Prostate gland (tissue), 2 donors: ENCODE data around the gene DIPK2B.

Source experiments
- POLR2A ChIP-seq: fragments of 450-650 bp; IDR thresholded peaks from one replicate; pipeline ENCODE4 v1.6.1; 2016; ENCODE audit warnings: antibody characterized with exemption, mild to moderate bottlenecking
- TF ChIP-seq, protein P1 (sequence below), 4 experiments: fragments of 200-600 bp in 2 of 4; fragments of 450-650 bp in 2 of 4; sonication (generic) in 2 of 4; IDR thresholded peaks; 1 replicate in 3 of 4; 2 replicates in 1 of 4; pipeline ENCODE4 v1.5.1; 2016 to 2019; ENCODE audit warnings: antibody characterized with exemption in 4 of 4, mild to moderate bottlenecking in 2 of 4, moderate library complexity in 2 of 4

DNA sequence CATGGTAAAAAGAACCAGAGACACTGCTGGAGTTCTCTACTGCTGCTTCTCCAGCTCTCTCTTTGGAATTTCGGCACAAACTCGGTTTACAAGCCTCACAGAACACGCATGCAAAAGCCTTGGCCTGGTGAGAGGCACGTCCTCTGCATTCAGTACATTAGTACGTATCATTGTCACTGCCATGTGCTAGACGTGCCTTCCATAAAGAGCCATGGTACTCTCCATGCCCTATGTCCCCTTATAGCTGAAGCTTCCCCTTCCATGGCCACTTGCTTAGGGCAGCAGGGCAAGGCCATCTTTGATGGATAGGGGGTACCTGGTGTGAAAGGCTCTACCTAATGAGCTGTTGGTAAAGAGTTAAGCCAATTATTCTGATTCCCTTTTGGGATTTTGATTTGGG, 35.0 kb downstream of the DIPK2B start:
- TF ChIP-seq POLR2A, result no peak
- TF ChIP-seq, protein P1, sequence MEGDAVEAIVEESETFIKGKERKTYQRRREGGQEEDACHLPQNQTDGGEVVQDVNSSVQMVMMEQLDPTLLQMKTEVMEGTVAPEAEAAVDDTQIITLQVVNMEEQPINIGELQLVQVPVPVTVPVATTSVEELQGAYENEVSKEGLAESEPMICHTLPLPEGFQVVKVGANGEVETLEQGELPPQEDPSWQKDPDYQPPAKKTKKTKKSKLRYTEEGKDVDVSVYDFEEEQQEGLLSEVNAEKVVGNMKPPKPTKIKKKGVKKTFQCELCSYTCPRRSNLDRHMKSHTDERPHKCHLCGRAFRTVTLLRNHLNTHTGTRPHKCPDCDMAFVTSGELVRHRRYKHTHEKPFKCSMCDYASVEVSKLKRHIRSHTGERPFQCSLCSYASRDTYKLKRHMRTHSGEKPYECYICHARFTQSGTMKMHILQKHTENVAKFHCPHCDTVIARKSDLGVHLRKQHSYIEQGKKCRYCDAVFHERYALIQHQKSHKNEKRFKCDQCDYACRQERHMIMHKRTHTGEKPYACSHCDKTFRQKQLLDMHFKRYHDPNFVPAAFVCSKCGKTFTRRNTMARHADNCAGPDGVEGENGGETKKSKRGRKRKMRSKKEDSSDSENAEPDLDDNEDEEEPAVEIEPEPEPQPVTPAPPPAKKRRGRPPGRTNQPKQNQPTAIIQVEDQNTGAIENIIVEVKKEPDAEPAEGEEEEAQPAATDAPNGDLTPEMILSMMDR (IDR thresholded peaks at IDR 0.05), result no peak
